ENCODE data around the gene OPA1. TPM values are rescaled to one million over a fixed set of nuclear protein-coding genes. Genes with fewer than 3 reads are reported as not detected.
A peak's percentile ranks its signal among the peaks of the same experiment; 100 is the strongest.
"Not testable (repeated sequence)": the region's sequence is repeated elsewhere in the genome, so short reads cannot be mapped to it uniquely, and the experiment has no call there.

OPA1 gene
- total RNA-seq, 2 experiments from 2014 or later: 94.9 to 115 TPM

GRCh38 chr3:193593668-193594030, 641 bp downstream of the OPA1 start:
- H3K36me3 Mint-ChIP-seq (ENCODE audit: low read depth): peaks cover 30% of the 10 kb centered on the region
- peaks cover 47% of the 10 kb centered on the region for H3K4me1 Mint-ChIP-seq
- no peaks in the 10 kb centered on the region for H3K27me3 Mint-ChIP-seq
- peak overlapping the region; percentile 100 for H3K27ac Mint-ChIP-seq
- intact Hi-C loops (cut with DNase I, micrococcal nuclease): loop anchor here (1.0 to 10.0 kb wide), 4 partner anchors 542 to 917 kb away; partner anchors contain the start of gene GP5 (in 1 of the 2)
- H3K4me3 Mint-ChIP-seq: peak overlapping the region; percentile 97
- peak; percentile 71 for DNase-seq
- CTCF ChIA-PET: interaction anchor here (1.8 kb wide), 1 partner anchor 10 kb away, joined by 13 read pairs; no protein-coding TSS in a partner anchor
- POLR2A ChIA-PET: interaction anchor here (0.5 to 0.6 kb wide), 2 partner anchors 19 to 1775 kb away, joined by 3 to 6 read pairs; no protein-coding TSS in a partner anchor
- peak; percentile 73 for ATAC-seq
- H3K9me3 Mint-ChIP-seq (ENCODE audit: low read depth): no peaks in the 10 kb centered on the region

- ChIA-PET POLR2A (no interaction called here), CTCF (interaction anchor here (1.8 kb wide), 1 partner anchor 8 kb away, joined by 13 read pairs; no protein-coding TSS in a partner anchor)
- no peaks in the 10 kb centered on the region for H3K9me3 Mint-ChIP-seq (ENCODE audit: low read depth)
- intact Hi-C loops (cut with DNase I, micrococcal nuclease): loop anchor here (5.0 to 10.0 kb wide), 2 partner anchors 710 to 802 kb away; partner anchors contain the start of gene GP5 (in 1 of the 2)
- peak overlapping the region; percentile 100 for H3K27ac Mint-ChIP-seq
- DNase-seq: no peak
- peaks cover 35% of the 10 kb centered on the region for H3K36me3 Mint-ChIP-seq (ENCODE audit: low read depth)
- no peaks in the 10 kb centered on the region for H3K27me3 Mint-ChIP-seq
- H3K4me1 Mint-ChIP-seq: peaks cover 61% of the 10 kb centered on the region
- ATAC-seq: no peak
- peak overlapping the region; percentile 97 for H3K4me3 Mint-ChIP-seq
Observed at GRCh38 chr3:193594946-193595689, 2.1 kb downstream of the OPA1 start.

GRCh38 chr3:193595939-193596487, 3.0 kb downstream of the OPA1 start:
- intact Hi-C loops (cut with DNase I, micrococcal nuclease): loop anchor here in 1 of 2 experiments (10.0 kb wide), 1 partner anchor 711 kb away; no protein-coding TSS in a partner anchor
- ATAC-seq (no peak), DNase-seq (no peak)
- peaks cover 37% of the 10 kb centered on the region for H3K36me3 Mint-ChIP-seq (ENCODE audit: low read depth)
- no peaks in the 10 kb centered on the region for H3K27me3 Mint-ChIP-seq
- CTCF ChIA-PET: no interaction called here
- POLR2A ChIA-PET: no interaction called here
- H3K4me3 Mint-ChIP-seq: peak overlapping the region; percentile 40
- H3K27ac Mint-ChIP-seq: no peak overlapping the region
- H3K4me1 Mint-ChIP-seq: peaks cover 66% of the 10 kb centered on the region
- no peaks in the 10 kb centered on the region for H3K9me3 Mint-ChIP-seq (ENCODE audit: low read depth)

DNA sequence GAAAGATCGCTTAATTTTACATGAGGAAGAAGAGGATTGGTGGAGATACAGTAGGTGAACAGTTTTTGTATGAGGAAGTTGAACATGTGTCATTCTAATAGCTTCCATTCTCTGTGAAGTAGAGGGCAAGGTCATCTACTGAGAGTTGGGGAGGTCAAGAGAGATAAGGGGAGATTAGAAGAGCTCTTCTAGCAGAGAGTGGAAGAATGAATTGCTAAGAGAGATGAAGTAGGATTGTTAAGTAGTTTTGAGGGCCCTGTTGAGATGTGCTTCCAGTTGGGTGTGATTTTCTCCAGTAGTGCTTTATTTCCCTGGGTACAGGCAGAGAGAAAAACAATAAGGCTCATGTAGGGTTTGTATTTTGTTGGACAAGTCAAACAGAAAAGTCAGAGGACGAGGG, 5.2 kb downstream of the OPA1 start:
- Mint-ChIP-seq H3K4me3 (no peak overlapping the region), H3K4me1 (peaks cover 60% of the 10 kb centered on the region), H3K9me3 (ENCODE audit: low read depth) (no peaks in the 10 kb centered on the region), H3K36me3 (ENCODE audit: low read depth) (peaks cover 37% of the 10 kb centered on the region), H3K27ac (peak overlapping the region; percentile 13), H3K27me3 (no peaks in the 10 kb centered on the region)
- no peak for ATAC-seq
- ChIA-PET POLR2A (no interaction called here), CTCF (interaction anchor here (1.3 kb wide), 1 partner anchor 13 kb away, joined by 3 read pairs; no protein-coding TSS in a partner anchor)
- intact Hi-C loops (cut with DNase I, micrococcal nuclease): loop anchor here in 1 of 2 experiments (10.0 kb wide), 1 partner anchor 713 kb away; no protein-coding TSS in a partner anchor
- DNase-seq: no peak

- Mint-ChIP-seq H3K27me3 (no peaks in the 10 kb centered on the region), H3K36me3 (ENCODE audit: low read depth) (peaks cover 32% of the 10 kb centered on the region), H3K9me3 (ENCODE audit: low read depth) (no peaks in the 10 kb centered on the region), H3K27ac (no peak overlapping the region), H3K4me3 (no peak overlapping the region), H3K4me1 (peaks cover 54% of the 10 kb centered on the region)
- ChIA-PET CTCF (interaction anchor here (0.6 to 1.3 kb wide), 2 partner anchors 12 to 19 kb away, joined by 3 read pairs; no protein-coding TSS in a partner anchor), POLR2A (no interaction called here)
- no peak for DNase-seq
- intact Hi-C loops (cut with DNase I, micrococcal nuclease): loop anchor here in 1 of 2 experiments (10.0 kb wide), 1 partner anchor 715 kb away; no protein-coding TSS in a partner anchor
- no peak for ATAC-seq
Observed at GRCh38 chr3:193599393-193599792, 6.4 kb downstream of the OPA1 start.

DNA sequence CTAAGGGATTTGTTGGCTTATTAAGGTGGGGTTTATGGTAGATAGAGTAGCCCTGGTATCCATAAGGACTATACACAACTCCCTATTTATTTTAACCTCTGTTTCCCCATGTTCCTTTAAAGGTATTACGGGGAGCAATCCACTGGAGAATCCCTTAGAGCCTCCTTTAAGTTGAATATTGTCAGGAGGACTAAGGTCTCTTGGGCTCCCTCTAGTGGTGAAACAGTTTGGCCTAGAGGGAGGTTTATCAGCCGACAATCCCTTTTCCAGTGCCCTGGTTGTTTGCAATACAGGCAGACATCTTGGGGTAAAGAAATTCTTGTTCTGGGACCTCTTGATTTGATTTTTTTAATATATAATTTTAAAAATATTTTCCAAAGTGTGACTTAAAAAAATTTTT, 12.9 kb downstream of the OPA1 start:
- Mint-ChIP-seq H3K4me1 (peaks cover 27% of the 10 kb centered on the region), H3K27ac (no peak overlapping the region), H3K4me3 (no peak overlapping the region), H3K9me3 (ENCODE audit: low read depth) (no peaks in the 10 kb centered on the region), H3K36me3 (ENCODE audit: low read depth) (peaks cover 29% of the 10 kb centered on the region), H3K27me3 (no peaks in the 10 kb centered on the region)
- ChIA-PET CTCF (interaction anchor here (0.7 to 1.5 kb wide), 3 partner anchors 11 to 701 kb away, joined by 3 to 4 read pairs (median 3); no protein-coding TSS in a partner anchor), POLR2A (no interaction called here)
- peak; percentile 82 for ATAC-seq
- DNase-seq: peak; percentile 64
- intact Hi-C loops (cut with DNase I, micrococcal nuclease): no loop called here

DNA sequence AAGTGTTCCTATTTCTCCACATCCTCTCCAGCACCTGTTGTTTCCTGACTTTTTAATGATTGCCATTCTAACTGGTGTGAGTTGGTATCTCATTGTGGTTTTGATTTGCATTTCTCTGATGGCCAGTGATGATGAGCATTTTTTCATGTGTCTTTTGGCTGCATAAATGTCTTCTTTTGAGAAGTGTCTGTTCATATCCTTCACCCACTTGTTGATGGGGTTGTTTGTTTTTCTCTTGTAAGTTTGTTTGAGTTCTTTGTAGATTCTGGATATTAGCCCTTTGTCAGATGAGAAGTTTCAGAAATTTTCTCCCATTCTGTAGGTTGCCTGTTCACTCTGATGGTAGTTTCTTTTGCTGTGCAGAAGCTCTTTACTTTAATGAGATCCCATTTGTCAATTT, 13.9 kb downstream of the OPA1 start:
- ATAC-seq; intact Hi-C loops (cut with DNase I, micrococcal nuclease); H3K27ac Mint-ChIP-seq; DNase-seq; H3K27me3 Mint-ChIP-seq; CTCF ChIA-PET; H3K4me3 Mint-ChIP-seq; POLR2A ChIA-PET; H3K9me3 Mint-ChIP-seq (ENCODE audit: low read depth): not testable (repeated sequence)
- H3K36me3 Mint-ChIP-seq (ENCODE audit: low read depth): peaks cover 33% of the 10 kb centered on the region
- H3K4me1 Mint-ChIP-seq: peaks cover 24% of the 10 kb centered on the region

- POLR2A ChIA-PET; H3K27me3 Mint-ChIP-seq; H3K9me3 Mint-ChIP-seq (ENCODE audit: low read depth); H3K27ac Mint-ChIP-seq; CTCF ChIA-PET; H3K4me3 Mint-ChIP-seq; DNase-seq; intact Hi-C loops (cut with DNase I, micrococcal nuclease); ATAC-seq: not testable (repeated sequence)
- Mint-ChIP-seq H3K36me3 (ENCODE audit: low read depth) (peaks cover 61% of the 10 kb centered on the region), H3K4me1 (peaks cover 39% of the 10 kb centered on the region)
Observed at GRCh38 chr3:193610516-193610915, 17.5 kb downstream of the OPA1 start.

DNA sequence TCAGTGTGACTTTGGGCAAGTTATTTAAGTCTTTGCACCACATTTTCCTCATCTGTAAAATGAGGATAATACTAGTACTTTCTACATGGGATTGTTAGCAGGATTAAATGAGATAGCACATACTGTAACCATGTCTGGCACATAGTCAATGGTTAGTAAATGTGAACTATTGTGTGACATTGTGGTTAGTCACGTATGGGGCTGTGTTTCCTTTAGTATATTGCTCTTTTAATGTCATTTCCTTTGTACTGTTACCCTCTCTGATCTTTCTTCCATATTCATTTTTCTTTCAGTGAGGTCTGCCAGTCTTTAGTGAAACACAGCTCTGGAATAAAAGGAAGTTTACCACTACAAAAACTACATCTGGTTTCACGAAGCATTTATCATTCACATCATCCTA, 21.4 kb downstream of the OPA1 start:
- intact Hi-C loops (cut with DNase I, micrococcal nuclease): no loop called here
- Mint-ChIP-seq H3K4me1 (peaks cover 20% of the 10 kb centered on the region), H3K9me3 (ENCODE audit: low read depth) (no peaks in the 10 kb centered on the region), H3K27ac (peak overlapping the region; percentile 68), H3K4me3 (no peak overlapping the region), H3K36me3 (ENCODE audit: low read depth) (peaks cover 64% of the 10 kb centered on the region), H3K27me3 (no peaks in the 10 kb centered on the region)
- ATAC-seq (peak; percentile 96), DNase-seq (no peak)
- ChIA-PET CTCF (interaction anchor here (1.1 kb wide), 1 partner anchor 10 kb away, joined by 3 read pairs; no protein-coding TSS in a partner anchor), POLR2A (no interaction called here)

DNA sequence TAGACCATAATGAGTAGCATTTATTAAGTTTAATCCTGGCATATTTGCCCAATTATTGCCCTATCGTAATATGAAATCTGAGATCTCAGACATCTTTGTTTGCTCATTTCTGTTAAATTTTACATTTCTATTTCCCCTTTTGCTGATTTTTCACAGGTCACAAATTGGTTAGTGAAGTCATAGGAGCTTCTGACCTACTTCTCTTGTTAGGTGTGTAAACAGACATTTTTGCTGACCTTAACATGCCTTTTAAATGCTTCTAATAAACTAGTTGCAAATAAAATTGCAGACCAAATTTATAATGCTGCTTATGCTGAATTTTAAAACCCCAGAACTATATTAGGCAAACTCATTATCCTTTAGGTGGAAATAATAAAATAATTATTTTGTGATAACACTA, 24.6 kb downstream of the OPA1 start:
- Mint-ChIP-seq H3K36me3 (ENCODE audit: low read depth) (peaks cover 57% of the 10 kb centered on the region), H3K27ac (no peak overlapping the region), H3K9me3 (ENCODE audit: low read depth) (no peaks in the 10 kb centered on the region), H3K4me1 (peaks cover 31% of the 10 kb centered on the region), H3K27me3 (no peaks in the 10 kb centered on the region), H3K4me3 (no peak overlapping the region)
- ChIA-PET CTCF (interaction anchor here (1.5 to 1.8 kb wide), 2 partner anchors 12 to 16 kb away, joined by 4 read pairs; no protein-coding TSS in a partner anchor), POLR2A (no interaction called here)
- DNase-seq: no peak
- intact Hi-C loops (cut with DNase I, micrococcal nuclease): no loop called here
- no peak for ATAC-seq

GRCh38 chr3:193620057-193620456, 27.0 kb downstream of the OPA1 start:
- no peaks in the 10 kb centered on the region for H3K9me3 Mint-ChIP-seq (ENCODE audit: low read depth)
- H3K4me1 Mint-ChIP-seq: peaks cover 16% of the 10 kb centered on the region
- no peaks in the 10 kb centered on the region for H3K27me3 Mint-ChIP-seq
- intact Hi-C loops (cut with DNase I, micrococcal nuclease): no loop called here
- H3K27ac Mint-ChIP-seq: peak overlapping the region; percentile 53
- ATAC-seq (peak; percentile 31), DNase-seq (no peak)
- H3K36me3 Mint-ChIP-seq (ENCODE audit: low read depth): peaks cover 50% of the 10 kb centered on the region
- CTCF ChIA-PET: interaction anchor here (0.8 to 1.6 kb wide), 4 partner anchors 8 to 43 kb away, joined by 3 to 8 read pairs (median 4); no protein-coding TSS in a partner anchor
- no peak overlapping the region for H3K4me3 Mint-ChIP-seq
- POLR2A ChIA-PET: no interaction called here

Data from activated CD4-positive, alpha-beta T cell treated with anti-CD3 and anti-CD28 coated beads for 36 hours (primary cell).